SW 1271 (cell line): Measurements from ENCODE around the gene CDH4.

ENCODE experiments used
- DNase-seq, 2 experiments: peaks; one replicate each; lab custom pipeline; 2025; lab: John Stamatoyannopoulos, UW

Gene CDH4

DNA sequence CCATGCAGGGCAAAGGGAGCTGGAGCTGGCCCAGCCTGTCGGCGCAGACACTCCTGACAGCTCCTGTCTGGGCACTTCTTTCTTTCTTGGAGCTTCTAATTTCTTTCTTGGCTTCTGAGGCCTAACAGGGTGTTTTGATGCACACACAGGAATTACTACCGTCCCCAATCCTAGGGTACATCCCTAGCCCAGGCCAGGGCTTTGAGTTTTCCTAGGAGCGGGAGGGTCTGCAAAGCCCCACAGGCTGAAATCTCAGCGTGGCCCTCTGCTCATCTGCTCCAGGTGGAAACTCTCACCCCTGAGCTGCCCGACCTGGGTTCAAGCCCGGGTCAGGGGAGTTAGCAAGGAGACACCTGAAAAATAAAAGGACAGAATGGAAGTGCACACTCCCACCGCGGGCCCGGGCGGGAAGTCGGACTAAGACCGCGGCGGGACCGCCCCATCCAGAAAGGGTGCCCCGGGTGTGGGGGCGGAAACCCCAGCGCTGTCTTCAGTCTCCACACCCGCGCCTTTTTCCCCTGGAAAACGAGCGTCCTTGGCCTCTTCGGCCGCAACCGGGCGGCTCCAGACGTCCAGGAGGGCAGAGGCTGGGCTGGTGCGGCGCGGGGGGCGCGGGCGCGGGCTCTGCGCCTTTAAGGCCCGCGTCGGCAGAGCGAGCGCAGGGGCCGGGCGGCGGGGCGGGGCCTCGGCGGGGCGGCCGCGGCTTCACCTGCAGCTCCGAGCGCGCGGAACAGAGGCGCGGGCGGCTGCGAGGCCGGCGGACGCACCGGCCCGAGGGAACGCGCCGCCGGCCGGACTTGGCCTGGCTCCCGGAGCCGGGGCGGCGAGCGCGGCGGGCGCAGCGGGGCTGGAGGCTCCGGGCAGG is at the start of gene CDH4:
TSS of gene CDH4 (plus strand) at position 733 of the 865 bp plus-strand sequence.
- DNase-seq, result peak in 1 of 2 experiments; percentile 33

DNA sequence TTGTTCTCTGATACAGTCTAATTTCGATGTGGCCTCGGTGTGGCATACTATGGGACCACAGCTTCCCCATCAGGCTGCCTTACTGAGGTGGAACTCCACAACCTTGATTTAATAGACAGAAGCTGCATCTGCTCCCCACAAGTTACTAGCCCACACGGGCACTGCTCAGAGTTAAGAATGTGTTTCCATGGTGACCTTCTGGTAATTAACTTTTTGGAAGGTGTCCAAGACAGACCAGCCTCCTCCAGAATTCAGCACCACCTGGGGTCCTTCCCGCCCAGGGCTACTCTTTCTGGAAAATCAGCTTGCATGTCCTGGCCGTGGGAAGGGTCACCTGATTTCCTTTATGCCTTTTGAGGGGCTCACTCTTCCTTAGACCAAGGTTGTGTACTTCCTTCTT is 48.7 kb upstream of the CDH4 start:
- DNase-seq, result no peak

DNA sequence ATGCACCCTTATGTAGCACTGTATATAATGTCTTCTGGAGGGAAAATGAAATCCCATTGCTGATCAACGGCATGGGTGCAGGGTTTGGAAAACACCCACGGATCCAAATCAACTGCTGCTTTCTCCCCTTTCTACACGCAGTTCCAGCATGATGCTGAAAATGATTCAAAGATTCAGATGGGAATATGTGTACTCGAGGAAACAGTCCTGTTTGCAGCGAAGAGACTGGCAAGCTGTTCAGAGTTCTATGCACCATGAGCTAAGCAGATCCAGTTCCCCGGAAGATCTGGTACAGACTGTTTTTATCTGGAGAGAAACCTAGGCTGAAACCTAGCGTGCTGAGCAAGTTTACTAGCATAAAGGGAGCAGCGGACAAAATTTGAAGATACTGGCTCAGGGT is 47.9 kb upstream of the CDH4 start:
- no peak for DNase-seq

DNA sequence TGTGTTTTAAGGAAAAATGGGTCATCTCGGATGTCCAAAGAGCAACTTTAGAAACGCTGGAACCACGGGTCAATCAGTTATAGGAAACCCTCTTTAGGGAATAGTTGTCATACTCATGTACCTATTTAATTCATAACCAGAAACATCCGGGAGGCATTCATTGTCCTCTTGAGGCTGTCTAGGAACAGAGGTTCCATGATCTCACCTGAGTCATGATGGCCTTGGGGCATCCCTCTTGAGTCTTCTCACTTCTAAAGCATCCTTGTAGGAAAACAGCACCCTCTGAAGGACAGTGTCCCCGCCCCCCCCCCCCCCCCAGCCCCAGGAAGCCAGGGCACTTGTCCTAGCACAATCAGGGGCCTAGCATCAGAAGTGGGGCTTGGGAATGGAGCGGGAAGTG is 46.3 kb upstream of the CDH4 start:
- no peak for DNase-seq

DNA sequence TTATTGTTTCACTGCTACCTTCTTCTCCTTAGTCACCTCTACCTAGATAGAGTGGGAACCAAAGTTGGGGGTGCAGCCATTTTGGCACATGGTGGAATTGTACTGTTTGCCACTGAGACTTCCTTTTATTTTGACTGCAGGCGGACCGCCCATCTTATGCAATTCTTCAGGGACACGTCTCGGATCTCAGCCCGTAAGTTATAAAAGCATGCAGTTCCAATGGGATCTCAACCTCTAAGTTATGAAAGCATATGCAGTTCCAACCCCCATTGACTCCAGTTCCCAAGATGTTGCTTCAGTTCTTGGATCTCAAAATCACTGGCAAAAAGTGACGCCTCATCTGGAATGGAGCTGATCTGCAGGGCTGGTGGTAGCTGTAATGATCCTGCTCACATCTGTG is 41.2 kb upstream of the CDH4 start:
- DNase-seq, result no peak

DNA sequence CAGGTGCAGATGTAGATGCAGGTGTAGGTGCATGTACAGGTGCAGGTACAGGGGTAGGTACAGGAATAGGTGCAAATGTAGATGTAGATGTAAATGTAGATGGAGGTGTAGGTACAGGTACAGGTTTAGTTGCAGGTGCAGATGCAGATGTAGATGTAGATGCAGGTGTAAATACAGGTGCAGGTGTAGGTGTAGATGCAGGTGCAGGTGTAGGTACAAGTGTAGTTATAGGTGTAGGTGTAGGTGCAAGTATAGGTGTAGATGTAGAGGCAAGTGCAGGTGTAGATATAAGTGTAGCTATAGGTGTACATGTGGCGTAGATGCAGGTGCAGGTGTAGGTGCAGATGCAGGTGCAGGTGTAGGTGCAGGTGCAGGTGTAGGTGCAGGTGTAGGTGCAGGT is 34.2 kb upstream of the CDH4 start:
- DNase-seq, result no peak

DNA sequence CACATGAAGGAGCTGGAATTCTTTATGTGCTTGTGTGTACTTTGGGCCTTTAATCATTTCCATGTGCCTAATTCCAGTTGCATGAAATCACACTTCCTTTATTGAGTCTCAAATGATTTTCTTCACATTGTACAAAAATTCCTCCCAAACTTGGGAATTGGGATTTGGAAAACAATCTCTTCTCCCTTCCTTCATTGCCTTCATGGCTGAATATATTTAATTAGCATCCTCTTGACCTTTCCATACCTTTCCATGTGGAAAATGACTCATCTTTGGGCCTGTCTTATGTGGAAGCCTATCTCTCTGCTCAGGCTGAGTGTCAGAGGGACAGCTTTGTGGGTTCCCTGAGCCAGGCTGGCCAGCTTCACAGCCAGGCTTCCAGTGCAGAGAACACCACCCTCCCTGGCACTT is 33.0 kb upstream of the CDH4 start:
- DNase-seq, result peak in 1 of 2 experiments; percentile 32

DNA sequence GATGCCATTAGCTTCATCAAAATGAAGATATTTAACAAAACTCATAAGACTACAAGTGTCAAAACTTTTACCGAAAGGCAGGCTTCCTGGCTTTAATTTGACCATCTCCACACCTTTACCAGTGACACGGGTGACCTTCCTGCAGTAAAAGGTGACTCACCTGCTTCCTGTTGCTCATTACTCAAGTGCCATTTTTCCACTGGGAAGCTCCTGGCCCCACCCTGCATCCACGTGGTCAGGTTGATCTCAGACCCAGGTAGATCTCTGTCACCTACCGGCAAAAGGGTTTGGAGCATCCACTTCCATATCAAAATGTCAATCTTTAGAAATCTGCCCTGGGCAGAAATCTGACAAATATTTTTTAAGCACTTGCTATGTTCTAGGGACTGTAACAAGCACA is 31.9 kb upstream of the CDH4 start:
- no peak for DNase-seq

DNA sequence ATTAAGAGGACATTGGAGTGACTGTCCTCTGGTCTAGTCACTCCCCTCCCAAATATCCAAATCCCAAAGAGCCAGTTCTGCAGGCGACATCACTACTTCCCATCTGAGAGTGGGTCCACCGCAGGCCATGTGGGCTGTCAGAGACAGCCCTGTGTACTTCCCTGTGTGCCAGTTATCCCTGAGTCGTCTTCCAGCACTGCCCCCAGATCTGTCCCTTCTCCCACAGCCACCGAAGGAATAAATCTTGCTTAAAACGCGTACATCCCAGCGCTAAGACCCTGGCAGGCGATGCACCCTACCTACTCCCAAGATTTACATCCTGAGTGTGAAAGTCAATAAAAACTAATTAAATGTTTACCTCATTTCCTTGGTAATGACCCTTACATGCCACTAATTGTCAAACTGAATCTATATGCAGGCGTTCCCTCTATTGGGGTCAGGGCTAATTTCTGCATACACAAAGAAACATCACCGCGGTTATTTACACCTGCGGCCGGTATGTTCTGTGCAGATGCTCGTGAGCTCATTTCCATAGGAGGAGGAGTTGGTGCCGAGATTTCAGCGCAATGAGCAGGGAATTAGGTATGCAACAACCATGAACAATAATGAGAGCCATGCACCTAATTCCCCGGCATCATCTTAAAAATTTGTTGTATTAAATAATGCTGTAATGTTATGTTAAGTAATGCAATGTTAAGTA is 31.3 kb upstream of the CDH4 start:
- no peak for DNase-seq

DNA sequence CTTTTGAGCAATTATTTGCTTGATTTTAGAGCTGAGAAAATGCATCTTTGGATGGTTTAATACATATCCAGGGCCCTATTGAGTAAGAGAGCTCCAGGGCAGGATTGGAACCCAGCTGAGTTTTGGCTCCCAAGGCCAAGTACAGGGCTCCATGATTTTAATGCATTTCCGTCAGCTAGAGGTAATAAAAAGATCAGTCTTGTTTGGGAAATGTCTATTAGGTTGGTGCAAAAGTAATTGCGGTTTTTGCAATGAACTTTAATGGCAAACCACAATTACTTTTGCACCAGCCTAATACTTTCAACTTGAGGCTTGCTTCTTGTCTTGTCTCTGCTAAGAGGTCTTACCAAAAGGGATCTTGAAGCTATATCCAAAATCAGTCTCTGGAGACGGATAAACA is 29.4 kb upstream of the CDH4 start:
- DNase-seq, result no peak

DNA sequence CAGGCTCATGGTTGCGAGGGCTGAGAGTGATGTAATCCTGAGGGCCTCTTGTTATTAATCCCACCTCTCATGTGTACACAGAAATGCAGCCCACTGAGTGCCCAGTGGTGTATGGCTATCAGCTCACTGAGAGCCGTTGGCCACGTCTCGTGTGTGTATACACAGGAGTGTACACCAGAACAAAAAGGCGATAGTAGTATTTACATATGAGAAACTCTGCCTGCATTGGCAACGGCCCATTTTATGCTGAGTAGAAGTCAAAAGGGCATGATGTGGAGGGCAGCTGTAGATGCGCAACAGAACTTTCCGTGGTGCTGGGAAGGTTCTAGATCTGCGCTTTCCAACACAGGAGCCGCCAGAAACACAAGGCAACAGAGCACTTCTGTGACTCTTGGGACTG is 28.9 kb upstream of the CDH4 start:
- no peak for DNase-seq

DNA sequence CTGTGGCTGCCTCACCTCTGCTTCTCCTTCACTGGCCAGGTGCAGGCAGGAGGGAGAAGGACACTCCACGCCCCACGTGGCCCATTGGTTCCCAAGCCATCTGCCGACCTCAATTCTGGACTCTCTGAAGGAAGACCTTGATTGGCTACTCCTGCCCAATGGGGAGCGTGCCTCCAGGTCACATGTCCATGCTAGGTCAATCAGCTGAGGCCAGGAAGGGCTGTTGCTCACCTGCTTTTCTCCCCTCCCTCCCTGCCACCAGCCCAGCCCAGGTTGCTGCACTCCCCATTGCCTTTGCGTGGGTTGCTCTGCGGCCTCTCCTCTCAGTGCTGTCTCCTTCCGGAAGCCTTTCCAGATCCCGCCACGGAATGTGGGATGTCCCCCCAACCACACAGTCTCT is 21.9 kb upstream of the CDH4 start:
- no peak for DNase-seq

DNA sequence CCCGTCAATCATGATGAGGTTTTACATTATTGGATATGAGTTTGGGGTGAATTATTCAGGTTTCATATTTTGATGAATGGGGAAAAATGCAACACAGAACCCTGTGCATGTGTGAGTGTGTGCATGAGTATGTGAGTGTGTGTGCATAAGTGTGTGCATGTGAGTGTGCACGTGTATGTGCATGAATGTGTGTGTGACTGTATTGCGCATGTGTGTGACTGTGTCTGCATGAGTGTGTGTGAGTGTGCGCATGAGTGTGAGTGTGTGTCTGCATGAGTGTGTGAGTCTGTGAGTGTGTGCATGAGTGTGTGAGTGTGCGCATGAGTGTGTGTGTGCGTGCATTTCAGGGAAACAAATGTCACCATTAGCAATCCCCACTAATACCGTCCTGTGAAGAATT is 18.5 kb upstream of the CDH4 start:
- no peak for DNase-seq

DNA sequence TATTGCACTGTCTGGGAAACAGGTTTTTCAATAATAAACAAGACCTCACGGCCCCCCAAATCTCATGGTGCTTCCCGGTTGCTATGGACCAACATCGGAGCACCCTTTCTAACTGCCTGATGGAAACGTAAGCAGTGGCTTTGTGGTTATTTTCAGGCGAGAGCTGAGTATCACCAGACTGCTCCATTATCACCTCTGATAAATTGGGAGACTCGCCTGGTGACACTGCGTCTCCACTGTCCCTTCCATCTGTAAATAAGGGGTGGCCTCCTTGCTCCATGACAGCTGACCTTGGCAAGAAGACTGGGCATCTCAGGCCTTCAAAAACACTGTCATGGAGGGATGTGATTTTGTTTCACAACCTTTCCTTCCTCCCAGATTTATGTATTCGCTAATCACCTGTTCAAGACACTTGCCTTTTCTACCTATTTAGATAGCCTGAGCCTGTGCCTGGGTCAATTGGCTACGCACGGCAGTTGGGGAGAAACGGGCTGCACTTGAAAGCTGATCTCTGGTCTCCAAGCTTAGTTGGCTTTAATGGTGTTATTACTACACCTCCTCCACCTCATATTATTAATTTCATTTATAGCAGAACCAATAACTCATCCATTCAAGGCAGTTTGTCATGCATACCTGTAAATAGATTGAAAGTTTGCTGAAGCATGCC is 17.7 kb upstream of the CDH4 start:
- no peak for DNase-seq

DNA sequence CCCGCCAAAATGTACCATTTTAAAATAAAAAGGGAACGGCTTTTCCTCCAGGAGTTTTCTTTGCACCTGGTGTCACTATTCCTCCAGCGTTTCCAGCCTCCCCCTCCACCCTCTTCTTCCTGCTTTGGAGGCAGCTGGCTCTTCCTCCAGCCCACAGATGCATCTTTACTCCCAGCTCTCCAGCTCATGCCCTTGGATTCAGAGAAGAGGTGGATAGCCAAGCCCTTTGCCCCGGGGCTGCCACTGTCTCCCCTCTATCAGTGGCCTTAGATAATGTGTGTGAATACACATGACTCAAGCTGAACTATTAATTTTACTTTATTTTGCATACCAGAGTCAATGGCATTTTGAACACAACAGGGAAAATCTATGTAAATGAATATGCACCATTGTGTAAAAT is 15.3 kb upstream of the CDH4 start:
- no peak for DNase-seq

DNA sequence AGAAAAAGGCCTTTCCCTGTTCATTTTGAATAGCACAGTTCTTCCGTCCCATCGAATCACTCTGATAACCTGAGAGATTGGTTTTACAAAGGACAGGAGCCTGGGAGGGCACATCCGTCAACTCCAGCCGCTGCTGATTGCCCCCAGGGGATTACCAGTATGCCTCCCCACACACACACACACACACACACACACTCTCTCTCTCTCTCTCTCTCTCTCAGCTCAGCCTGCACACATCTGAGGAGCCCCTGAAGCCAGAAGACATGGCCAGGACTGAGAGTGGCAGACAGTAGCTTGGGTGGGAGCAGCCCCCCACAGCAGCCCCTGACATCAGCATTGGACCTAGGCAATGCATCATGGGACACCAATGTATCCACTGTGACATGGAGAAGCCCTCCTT is 13.2 kb upstream of the CDH4 start:
- DNase-seq, result no peak

DNA sequence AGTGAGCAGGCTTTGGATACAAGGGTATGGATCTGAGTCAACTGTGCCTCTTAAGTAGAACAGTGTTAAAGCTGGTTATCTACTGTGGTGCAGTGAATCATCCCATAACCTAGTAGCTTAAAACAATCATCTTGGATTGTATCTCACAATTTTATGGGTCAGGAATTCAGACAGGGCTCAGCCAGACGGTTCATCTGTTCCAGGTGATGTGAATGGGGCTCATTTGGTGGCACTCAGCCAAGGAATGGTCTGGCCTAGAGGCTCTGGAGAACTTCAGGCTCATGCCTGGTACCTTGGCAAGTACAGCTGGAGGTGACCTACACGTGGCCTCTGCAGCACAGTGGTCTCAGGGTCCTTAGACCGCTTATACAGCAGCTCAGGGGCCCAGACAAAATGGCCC is 11.2 kb upstream of the CDH4 start:
- DNase-seq, result no peak

DNA sequence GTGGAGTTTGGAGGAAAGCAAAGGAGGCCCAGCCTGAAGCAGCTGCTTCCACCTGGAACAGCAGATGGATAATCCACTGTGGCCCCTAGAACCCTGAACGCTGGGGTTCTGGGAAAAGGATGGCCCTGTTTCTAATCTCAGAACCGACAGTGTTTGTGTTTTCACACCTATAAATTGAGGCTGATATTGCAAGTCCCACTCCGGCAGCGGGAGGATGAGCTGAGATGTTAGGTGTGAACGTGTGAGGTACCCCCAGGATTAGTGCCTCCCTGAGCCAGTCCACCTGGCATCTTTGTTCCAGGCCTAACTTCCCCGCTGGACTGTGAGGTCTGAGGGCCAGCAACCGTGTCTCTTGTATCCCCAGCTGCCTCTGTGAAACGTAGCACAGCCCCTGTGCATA is 7.8 kb upstream of the CDH4 start:
- no peak for DNase-seq

DNA sequence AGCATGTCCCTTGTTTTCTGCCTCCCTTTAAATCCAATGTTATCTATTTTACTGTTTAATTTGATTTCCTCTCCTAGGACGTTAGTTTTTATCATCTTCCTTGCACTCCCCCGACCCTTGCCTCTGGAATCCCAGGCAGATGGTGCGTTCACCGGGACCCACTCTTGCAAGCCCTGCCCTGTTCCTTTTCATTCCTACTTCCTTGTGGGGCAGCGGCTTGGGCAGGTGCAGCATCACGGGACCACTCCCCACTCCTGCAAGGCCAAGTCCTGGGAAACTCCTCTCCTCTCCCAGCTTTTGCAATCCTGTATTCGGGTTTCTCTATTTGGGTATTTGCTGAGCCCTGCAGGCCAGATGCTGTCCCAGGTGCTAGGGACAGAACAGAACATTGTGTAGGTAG is 5.8 kb upstream of the CDH4 start:
- no peak for DNase-seq

DNA sequence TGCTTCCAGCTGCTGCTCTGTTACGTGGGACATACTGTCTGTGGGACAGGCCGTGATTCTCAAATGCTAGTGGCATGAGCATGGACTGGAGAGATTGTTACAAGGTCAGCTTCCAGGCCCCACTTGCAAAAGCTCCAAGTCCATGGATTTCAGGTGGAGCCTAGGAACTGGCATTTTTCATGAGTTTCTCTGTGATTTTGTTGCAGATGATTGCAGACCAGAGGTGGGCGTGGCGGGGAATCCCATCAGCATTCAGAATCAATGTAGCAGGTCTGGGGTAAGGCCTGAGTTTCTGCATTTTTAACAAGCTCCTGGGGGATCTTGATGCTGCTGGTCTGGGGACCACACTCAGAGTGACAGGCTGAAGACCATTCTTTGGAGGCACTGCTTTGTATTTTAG is 2.4 kb upstream of the CDH4 start:
- no peak for DNase-seq

DNA sequence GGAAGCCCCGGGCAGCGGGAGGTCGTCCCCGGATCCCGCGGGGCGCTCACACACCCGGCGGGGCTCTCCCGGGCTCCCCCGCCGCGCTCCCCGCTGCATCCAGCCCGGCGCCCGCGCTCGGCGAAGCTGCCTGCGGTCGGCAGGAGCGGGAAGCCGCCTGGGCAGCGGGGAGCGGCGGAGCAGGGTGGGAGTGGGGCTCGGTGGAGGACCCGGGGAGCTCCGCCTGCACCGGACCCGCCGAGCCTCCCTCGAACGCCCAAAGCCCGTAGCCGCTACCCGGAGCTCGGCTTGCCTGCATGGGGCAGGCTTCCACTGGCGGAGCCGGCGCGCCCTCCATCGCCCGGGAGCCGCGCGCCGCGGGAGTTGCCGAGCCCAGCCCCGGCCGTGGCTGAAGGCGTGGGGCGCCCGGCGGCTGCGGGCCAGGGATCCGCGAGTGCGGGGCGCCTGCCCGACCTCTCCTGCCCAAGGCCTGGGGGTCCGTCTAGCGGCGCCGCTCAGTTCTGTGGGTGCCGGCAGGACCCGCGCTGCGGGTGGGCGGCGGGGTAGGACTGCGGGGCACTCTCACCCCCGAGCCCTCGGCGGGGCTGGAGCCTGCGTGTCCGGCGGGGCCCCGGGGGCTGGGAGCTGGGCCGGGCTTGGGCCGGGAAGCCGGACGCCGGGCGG is 671 bp downstream of the CDH4 start:
- no peak for DNase-seq

DNA sequence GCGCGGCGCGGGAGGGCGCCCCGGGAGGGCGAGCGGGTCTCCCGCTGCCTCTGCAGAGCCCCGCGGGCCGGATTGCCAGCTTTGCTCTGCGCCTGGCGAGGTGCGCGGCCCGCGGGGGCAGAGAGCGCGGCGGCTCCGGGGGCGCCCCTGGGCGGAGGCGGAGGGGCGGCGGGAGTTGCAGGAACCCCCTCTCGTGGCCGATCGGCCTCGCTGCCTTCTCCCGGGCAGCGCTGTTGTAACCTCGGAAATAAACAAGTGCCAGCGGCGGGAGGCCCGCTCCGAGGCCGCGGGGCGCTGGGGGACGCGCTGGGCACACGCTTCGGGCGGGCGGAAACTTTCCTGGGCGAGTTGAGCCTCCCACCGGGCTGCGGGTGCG is 1.2 kb downstream of the CDH4 start:
- DNase-seq, result peak; percentile 20 to 26
